Breast epithelium (tissue), 3 donors: ENCODE results near the gene JADE2.

Experiments used
- POLR2AphosphoS5 ChIP-seq, 3 donors: sonication (generic); formaldehyde crosslinking; IDR thresholded peaks; one replicate each; pipeline ENCODE4 v1.6.1; 2017; ENCODE audit warnings: antibody characterized with exemption in 3 of 3
- TF ChIP-seq, protein P1 (sequence below), 3 donors: fragments of 450-650 bp; IDR thresholded peaks; one replicate each; pipeline ENCODE4 v1.5.1; 2016 to 2017; ENCODE audit warnings: antibody characterized with exemption in 3 of 3, mild to moderate bottlenecking in 3 of 3, moderate library complexity in 3 of 3

DNA sequence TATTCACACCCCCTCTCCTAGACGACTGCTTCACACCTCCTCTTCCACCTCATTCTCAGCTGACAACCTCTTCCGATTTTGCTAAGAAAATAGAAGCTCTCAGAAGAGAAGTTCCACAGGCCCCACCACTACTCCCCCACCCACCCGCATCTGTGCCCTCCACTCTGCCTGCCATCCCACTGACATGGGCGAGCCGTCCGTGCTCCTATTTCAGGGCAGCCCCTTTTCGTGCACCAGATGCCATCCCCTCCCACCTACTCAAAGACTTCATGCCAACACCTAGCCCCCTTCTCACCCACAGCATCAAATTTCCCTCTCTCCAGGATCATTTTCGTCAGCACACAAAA, 34.6 kb upstream of the JADE2 start:
- TF ChIP-seq, protein P1, sequence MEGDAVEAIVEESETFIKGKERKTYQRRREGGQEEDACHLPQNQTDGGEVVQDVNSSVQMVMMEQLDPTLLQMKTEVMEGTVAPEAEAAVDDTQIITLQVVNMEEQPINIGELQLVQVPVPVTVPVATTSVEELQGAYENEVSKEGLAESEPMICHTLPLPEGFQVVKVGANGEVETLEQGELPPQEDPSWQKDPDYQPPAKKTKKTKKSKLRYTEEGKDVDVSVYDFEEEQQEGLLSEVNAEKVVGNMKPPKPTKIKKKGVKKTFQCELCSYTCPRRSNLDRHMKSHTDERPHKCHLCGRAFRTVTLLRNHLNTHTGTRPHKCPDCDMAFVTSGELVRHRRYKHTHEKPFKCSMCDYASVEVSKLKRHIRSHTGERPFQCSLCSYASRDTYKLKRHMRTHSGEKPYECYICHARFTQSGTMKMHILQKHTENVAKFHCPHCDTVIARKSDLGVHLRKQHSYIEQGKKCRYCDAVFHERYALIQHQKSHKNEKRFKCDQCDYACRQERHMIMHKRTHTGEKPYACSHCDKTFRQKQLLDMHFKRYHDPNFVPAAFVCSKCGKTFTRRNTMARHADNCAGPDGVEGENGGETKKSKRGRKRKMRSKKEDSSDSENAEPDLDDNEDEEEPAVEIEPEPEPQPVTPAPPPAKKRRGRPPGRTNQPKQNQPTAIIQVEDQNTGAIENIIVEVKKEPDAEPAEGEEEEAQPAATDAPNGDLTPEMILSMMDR (IDR thresholded peaks at IDR 0.05): no peak
- no peak for TF ChIP-seq POLR2AphosphoS5 (IDR thresholded peaks at IDR 0.05)
